HG03558 (cell line): Measurements from ENCODE around the gene IPCEF1.
"Not testable (repeated sequence)": the region's sequence is repeated elsewhere in the genome, so short reads cannot be mapped to it uniquely, and the experiment has no call there.

Experiments used
- ATAC-seq: cut with Tn5 transposase; IDR thresholded peaks from one replicate; pipeline ENCODE4 v1.9.1; 2021; ENCODE audit warnings: moderate number of reproducible peaks; ENCODE audit not compliant: unreplicated experiment; ENCODE audit errors: extremely low read depth

The IPCEF1 gene

GRCh38 chr6:154187714-154188113 lies 168.9 kb downstream of the IPCEF1 start:
- no peak for ATAC-seq

GRCh38 chr6:154187203-154187602 lies 169.4 kb downstream of the IPCEF1 start:
- no peak for ATAC-seq

GRCh38 chr6:154179434-154179833 lies 177.2 kb downstream of the IPCEF1 start:
- no peak for ATAC-seq

- ATAC-seq, result not testable (repeated sequence)
Observed at GRCh38 chr6:154172393-154172792, 184.2 kb downstream of the IPCEF1 start.

- no peak for ATAC-seq
Observed at GRCh38 chr6:154170106-154170505, 186.5 kb downstream of the IPCEF1 start.

- no peak for ATAC-seq
Observed at GRCh38 chr6:154169193-154169847, 187.3 kb downstream of the IPCEF1 start.

- no peak for ATAC-seq
Observed at GRCh38 chr6:154167126-154167525, 189.5 kb downstream of the IPCEF1 start.

- ATAC-seq, result no peak
Observed at GRCh38 chr6:154166140-154166539, 190.5 kb downstream of the IPCEF1 start.

- ATAC-seq, result no peak
Observed at GRCh38 chr6:154165478-154165877, 191.1 kb downstream of the IPCEF1 start.

GRCh38 chr6:154164397-154164796 lies 192.2 kb downstream of the IPCEF1 start:
- no peak for ATAC-seq

GRCh38 chr6:154161689-154162088 lies 194.9 kb downstream of the IPCEF1 start:
- ATAC-seq, result peak; percentile 80

GRCh38 chr6:154159126-154159525 lies 197.5 kb downstream of the IPCEF1 start:
- ATAC-seq, result no peak

- no peak for ATAC-seq
Observed at GRCh38 chr6:154157706-154158105, 198.9 kb downstream of the IPCEF1 start.

- ATAC-seq, result no peak
Observed at GRCh38 chr6:154157082-154157481, 199.5 kb downstream of the IPCEF1 start.

- peak; percentile 62 for ATAC-seq
Observed at GRCh38 chr6:154156135-154156896, 200.3 kb downstream of the IPCEF1 start.

GRCh38 chr6:154154389-154154967 lies 202.1 kb downstream of the IPCEF1 start:
- ATAC-seq, result no peak

GRCh38 chr6:154143753-154144152 lies 212.8 kb downstream of the IPCEF1 start:
- ATAC-seq, result no peak

GRCh38 chr6:154140743-154141142 lies 215.9 kb downstream of the IPCEF1 start:
- ATAC-seq, result no peak

- ATAC-seq, result no peak
Observed at GRCh38 chr6:154139892-154140291, 216.7 kb downstream of the IPCEF1 start.

GRCh38 chr6:154138793-154139192 lies 217.8 kb downstream of the IPCEF1 start:
- ATAC-seq, result no peak

GRCh38 chr6:154134471-154135147 lies 222.0 kb downstream of the IPCEF1 start:
- no peak for ATAC-seq
